NCI-H146 treated with DMSO at 0.1 percent for 48 hours (cell line): Measurements from ENCODE around the gene ABCD2.
"Not testable (repeated sequence)": the region's sequence is repeated elsewhere in the genome, so short reads cannot be mapped to it uniquely, and the experiment has no call there.

Experiments
- DNase-seq: peaks from one replicate; lab custom pipeline; 2025; ENCODE audit not compliant: unreplicated experiment; lab: John Stamatoyannopoulos, UW

The ABCD2 gene

GRCh38 chr12:39613525-39613924, 6.1 kb downstream of the ABCD2 start:
- DNase-seq, result no peak

GRCh38 chr12:39612250-39612649, 7.4 kb downstream of the ABCD2 start:
- no peak for DNase-seq

GRCh38 chr12:39611818-39612217, 7.8 kb downstream of the ABCD2 start:
- DNase-seq, result no peak

- DNase-seq, result no peak
Observed at GRCh38 chr12:39610436-39611025, 9.1 kb downstream of the ABCD2 start.

- DNase-seq, result no peak
Observed at GRCh38 chr12:39606712-39607423, 12.7 kb downstream of the ABCD2 start.

- no peak for DNase-seq
Observed at GRCh38 chr12:39605996-39606395, 13.6 kb downstream of the ABCD2 start.

- DNase-seq, result no peak
Observed at GRCh38 chr12:39605501-39605900, 14.1 kb downstream of the ABCD2 start.

- DNase-seq, result no peak
Observed at GRCh38 chr12:39603065-39603464, 16.5 kb downstream of the ABCD2 start.

GRCh38 chr12:39601951-39602350, 17.7 kb downstream of the ABCD2 start:
- not testable (repeated sequence) for DNase-seq

- DNase-seq, result no peak
Observed at GRCh38 chr12:39595928-39596327, 23.7 kb downstream of the ABCD2 start.

GRCh38 chr12:39592295-39592694, 27.3 kb downstream of the ABCD2 start:
- no peak for DNase-seq

- no peak for DNase-seq
Observed at GRCh38 chr12:39588348-39588747, 31.3 kb downstream of the ABCD2 start.

- DNase-seq, result no peak
Observed at GRCh38 chr12:39587225-39587624, 32.4 kb downstream of the ABCD2 start.

GRCh38 chr12:39586816-39587215, 32.8 kb downstream of the ABCD2 start:
- no peak for DNase-seq

- no peak for DNase-seq
Observed at GRCh38 chr12:39581592-39581991, 38.0 kb downstream of the ABCD2 start.

GRCh38 chr12:39575498-39575875, 44.1 kb downstream of the ABCD2 start:
- DNase-seq, result no peak

- no peak for DNase-seq
Observed at GRCh38 chr12:39574785-39575497, 44.7 kb downstream of the ABCD2 start.

- no peak for DNase-seq
Observed at GRCh38 chr12:39574378-39574777, 45.2 kb downstream of the ABCD2 start.

- no peak for DNase-seq
Observed at GRCh38 chr12:39573971-39574370, 45.6 kb downstream of the ABCD2 start.

GRCh38 chr12:39572551-39572950, 47.1 kb downstream of the ABCD2 start:
- DNase-seq, result no peak

- no peak for DNase-seq
Observed at GRCh38 chr12:39571351-39571750, 48.3 kb downstream of the ABCD2 start.

- DNase-seq, result no peak
Observed at GRCh38 chr12:39553476-39553875, 66.1 kb downstream of the ABCD2 start.
